Measurements from ENCODE around the gene ADGRL2. TPM values are rescaled to one million over a fixed set of nuclear protein-coding genes. Genes with fewer than 3 reads are reported as not detected.

Gene ADGRL2
- 52.1 and 104 TPM in 2 replicates for total RNA-seq (ENCODE audit: low replicate concordance)

GRCh38 chr1:81800695-81801650 lies at the start of gene ADGRL2:
TSS of gene ADGRL2 (plus strand) at chr1:81800934. CDS start at chr1:81836985, 36,051 bp downstream.
- peak within 1 kb of the TSS; percentile 89 for H3K4me3 ChIP-seq (ENCODE audit: low read depth, low read length)
- peak; percentile 96 for DNase-seq (ENCODE audit: low read depth)
- TF ChIP-seq CTCF (IDR thresholded peaks at IDR 0.05; ENCODE audit: insufficient read depth, low read length): no peak

- H3K4me3 ChIP-seq (ENCODE audit: low read depth, low read length): no peak overlapping the region
- TF ChIP-seq CTCF (IDR thresholded peaks at IDR 0.05; ENCODE audit: insufficient read depth, low read length): no peak
- no peak for DNase-seq (ENCODE audit: low read depth)
Observed at GRCh38 chr1:81752840-81753239, 47.9 kb upstream of the ADGRL2 start.

- no peak overlapping the region for H3K4me3 ChIP-seq (ENCODE audit: low read depth, low read length)
- TF ChIP-seq CTCF (IDR thresholded peaks at IDR 0.05; ENCODE audit: insufficient read depth, low read length): no peak
- DNase-seq (ENCODE audit: low read depth): no peak
Observed at GRCh38 chr1:81754424-81754823, 46.3 kb upstream of the ADGRL2 start.

GRCh38 chr1:81756872-81757271 lies 43.9 kb upstream of the ADGRL2 start:
- no peak overlapping the region for H3K4me3 ChIP-seq (ENCODE audit: low read depth, low read length)
- TF ChIP-seq CTCF (IDR thresholded peaks at IDR 0.05; ENCODE audit: insufficient read depth, low read length): no peak
- DNase-seq (ENCODE audit: low read depth): peak; percentile 61

- no peak overlapping the region for H3K4me3 ChIP-seq (ENCODE audit: low read depth, low read length)
- no peak for TF ChIP-seq CTCF (IDR thresholded peaks at IDR 0.05; ENCODE audit: insufficient read depth, low read length)
- DNase-seq (ENCODE audit: low read depth): peak; percentile 51
Observed at GRCh38 chr1:81757398-81758020, 43.2 kb upstream of the ADGRL2 start.

GRCh38 chr1:81758181-81758580 lies 42.6 kb upstream of the ADGRL2 start:
- peak; percentile 20 for DNase-seq (ENCODE audit: low read depth)
- no peak for TF ChIP-seq CTCF (IDR thresholded peaks at IDR 0.05; ENCODE audit: insufficient read depth, low read length)
- no peak overlapping the region for H3K4me3 ChIP-seq (ENCODE audit: low read depth, low read length)

Measured in fibroblast of the aortic adventitia (primary cell).